NCI-H2107 treated with DMSO at 0.1 percent for 48 hours (cell line): ENCODE results near the gene CAMK1G.

Source experiments
- DNase-seq: peaks from one replicate; lab custom pipeline; 2025; ENCODE audit not compliant: unreplicated experiment; lab: John Stamatoyannopoulos, UW

CAMK1G gene

GRCh38 chr1:209634005-209634737 is 50.7 kb downstream of the CAMK1G start:
- no peak for DNase-seq

GRCh38 chr1:209635850-209636249 is 52.3 kb downstream of the CAMK1G start:
- DNase-seq = no peak

GRCh38 chr1:209641832-209642172 is 58.3 kb downstream of the CAMK1G start:
- DNase-seq = no peak

GRCh38 chr1:209642816-209643215 is 59.3 kb downstream of the CAMK1G start:
- DNase-seq = no peak

- no peak for DNase-seq
Observed at GRCh38 chr1:209643285-209644020, 59.9 kb downstream of the CAMK1G start.

GRCh38 chr1:209645574-209646452 is 62.3 kb downstream of the CAMK1G start:
- DNase-seq = no peak

- DNase-seq = no peak
Observed at GRCh38 chr1:209646558-209646957, 63.0 kb downstream of the CAMK1G start.

- no peak for DNase-seq
Observed at GRCh38 chr1:209647156-209647555, 63.6 kb downstream of the CAMK1G start.

GRCh38 chr1:209648346-209648745 is 64.8 kb downstream of the CAMK1G start:
- DNase-seq = no peak

- no peak for DNase-seq
Observed at GRCh38 chr1:209648931-209649776, 65.6 kb downstream of the CAMK1G start.

- no peak for DNase-seq
Observed at GRCh38 chr1:209650454-209650853, 66.9 kb downstream of the CAMK1G start.

GRCh38 chr1:209651138-209651587 is 67.6 kb downstream of the CAMK1G start:
- DNase-seq = no peak

- no peak for DNase-seq
Observed at GRCh38 chr1:209652121-209652735, 68.7 kb downstream of the CAMK1G start, which contains the start of gene LAMB3. TSS of gene LAMB3 (minus strand) at chr1:209652425. CDS start at chr1:209650944, 1,481 bp downstream.

GRCh38 chr1:209652873-209653401 is 69.4 kb downstream of the CAMK1G start:
- DNase-seq = peak; percentile 92

GRCh38 chr1:209653915-209654351 is 70.4 kb downstream of the CAMK1G start:
- no peak for DNase-seq

- no peak for DNase-seq
Observed at GRCh38 chr1:209655411-209656231, 72.1 kb downstream of the CAMK1G start.

- no peak for DNase-seq
Observed at GRCh38 chr1:209657140-209657879, 73.8 kb downstream of the CAMK1G start.

GRCh38 chr1:209657918-209658317 is 74.4 kb downstream of the CAMK1G start:
- peak; percentile 41 for DNase-seq
